GM10248 (cell line): ENCODE results near the gene HES7.

ENCODE experiments used
- CTCF ChIA-PET: fragments of 300-600 bp; sonication (Branson Sonifier 250); formaldehyde crosslinking; extraction: SDS; loops from one replicate; lab custom pipeline; 2021; ENCODE audit warnings: antibody characterized with exemption; lab: Yijun Ruan, JAX
- POLR2A ChIA-PET: fragments of 350-650 bp; sonication (Branson Sonifier 250); formaldehyde crosslinking; extraction: SDS; loops from one replicate; lab custom pipeline; 2020; ENCODE audit warnings: antibody characterized with exemption; lab: Yijun Ruan, JAX
- DNase-seq: peaks from one replicate; pipeline ENCODE4 v3.0.0; 2012; ENCODE audit errors: extremely low spot score
- TF ChIP-seq, protein P1 (sequence below): IDR thresholded peaks from 2 replicates; pipeline ENCODE4 v1.5.1; 2012; ENCODE audit warnings: mild to moderate bottlenecking, low read depth; ENCODE audit errors: extremely low read depth, missing control alignments, control extremely low read depth

Gene HES7

DNA sequence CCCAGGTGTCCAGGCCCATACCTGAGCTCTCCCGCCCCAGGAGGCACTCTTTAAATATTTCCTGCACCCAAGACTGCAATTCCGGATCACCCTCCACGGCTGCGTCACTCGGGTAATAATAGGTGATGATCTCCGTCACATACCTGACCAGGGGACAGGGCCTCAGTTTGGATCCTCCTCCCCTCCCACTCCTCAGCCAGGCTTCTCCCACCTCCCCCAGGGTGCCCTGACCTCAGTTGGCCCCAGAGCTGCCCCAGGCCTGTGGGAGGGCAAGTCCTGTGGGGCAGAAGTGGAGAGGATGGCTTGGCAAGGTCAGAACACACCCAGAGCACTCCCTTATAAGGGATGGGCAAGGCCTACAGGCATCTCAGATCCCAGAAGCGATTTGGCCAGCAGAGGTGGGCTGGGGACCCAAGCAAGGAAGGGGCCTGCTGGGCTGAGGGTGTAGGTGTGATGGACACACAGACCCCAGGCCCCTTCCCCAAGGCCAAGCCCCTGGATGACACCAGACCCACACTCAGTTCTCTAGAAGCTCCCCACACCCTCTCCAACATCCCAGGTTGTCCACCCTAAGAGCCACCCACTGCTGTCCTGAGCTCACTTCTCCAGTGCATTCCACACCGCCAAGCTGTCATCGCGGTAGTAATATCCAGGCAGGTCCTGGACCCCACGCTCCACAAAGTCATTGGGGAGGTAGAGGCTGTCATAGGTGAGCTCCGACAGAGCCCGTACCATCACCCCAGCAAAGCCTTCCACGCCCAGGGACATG, 48.1 kb downstream of the HES7 start:
- TF ChIP-seq, protein P1, sequence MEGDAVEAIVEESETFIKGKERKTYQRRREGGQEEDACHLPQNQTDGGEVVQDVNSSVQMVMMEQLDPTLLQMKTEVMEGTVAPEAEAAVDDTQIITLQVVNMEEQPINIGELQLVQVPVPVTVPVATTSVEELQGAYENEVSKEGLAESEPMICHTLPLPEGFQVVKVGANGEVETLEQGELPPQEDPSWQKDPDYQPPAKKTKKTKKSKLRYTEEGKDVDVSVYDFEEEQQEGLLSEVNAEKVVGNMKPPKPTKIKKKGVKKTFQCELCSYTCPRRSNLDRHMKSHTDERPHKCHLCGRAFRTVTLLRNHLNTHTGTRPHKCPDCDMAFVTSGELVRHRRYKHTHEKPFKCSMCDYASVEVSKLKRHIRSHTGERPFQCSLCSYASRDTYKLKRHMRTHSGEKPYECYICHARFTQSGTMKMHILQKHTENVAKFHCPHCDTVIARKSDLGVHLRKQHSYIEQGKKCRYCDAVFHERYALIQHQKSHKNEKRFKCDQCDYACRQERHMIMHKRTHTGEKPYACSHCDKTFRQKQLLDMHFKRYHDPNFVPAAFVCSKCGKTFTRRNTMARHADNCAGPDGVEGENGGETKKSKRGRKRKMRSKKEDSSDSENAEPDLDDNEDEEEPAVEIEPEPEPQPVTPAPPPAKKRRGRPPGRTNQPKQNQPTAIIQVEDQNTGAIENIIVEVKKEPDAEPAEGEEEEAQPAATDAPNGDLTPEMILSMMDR, result no peak
- POLR2A ChIA-PET, result no interaction called here
- DNase-seq, result no peak
- CTCF ChIA-PET, result interaction anchor here (1.1 to 13.8 kb wide), 7 partner anchors 13 to 86 kb away, joined by 3 to 299 read pairs (median 76); partner anchors contain the start of genes ALOX12B and ALOXE3

DNA sequence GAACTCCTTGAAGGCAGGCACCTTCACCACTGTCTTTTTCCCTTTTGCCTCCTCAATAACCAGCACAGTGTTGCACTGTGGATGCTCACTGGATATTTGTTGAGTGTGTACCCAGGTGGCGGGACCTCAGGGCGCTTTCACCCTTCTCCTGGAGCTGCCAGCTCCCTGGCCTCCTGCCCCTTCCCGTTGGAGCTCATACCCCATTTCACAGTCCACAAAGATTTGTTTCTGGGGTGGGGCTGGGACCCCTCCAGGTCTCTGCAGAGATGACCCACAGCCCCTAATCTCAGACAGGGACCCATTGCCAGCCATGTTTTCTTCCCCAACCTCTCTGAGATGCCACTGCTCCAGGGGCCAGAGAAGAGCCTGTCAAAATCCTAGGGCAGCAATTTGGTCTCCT, 48.8 kb downstream of the HES7 start:
- no peak for DNase-seq
- CTCF ChIA-PET, result interaction anchor here (1.2 to 13.8 kb wide), 16 partner anchors 13 to 331 kb away, joined by 4 to 299 read pairs (median 9); partner anchors contain the start of genes ALOX12B, ALOXE3 and SLC25A35
- POLR2A ChIA-PET, result no interaction called here
- TF ChIP-seq, protein P1, result no peak

DNA sequence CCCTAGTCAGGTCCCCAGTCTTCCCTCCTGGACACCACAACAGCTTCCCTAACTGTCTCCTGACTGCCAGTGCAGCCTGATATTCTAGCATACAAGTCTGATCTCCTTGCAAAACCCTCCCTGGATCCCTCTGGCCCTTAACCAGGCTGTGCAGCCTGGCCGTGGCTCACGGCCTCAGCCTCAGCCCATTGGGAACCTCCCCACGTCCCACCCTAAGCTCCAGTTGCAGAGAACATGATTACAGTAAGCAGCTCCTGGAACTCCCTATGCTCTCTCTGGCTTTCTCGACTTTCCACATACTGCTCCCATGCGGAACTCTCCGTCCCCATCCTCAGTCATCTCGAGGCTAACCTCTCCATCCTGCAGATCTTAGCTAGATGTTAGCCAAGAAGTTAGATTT, 49.4 kb downstream of the HES7 start:
- CTCF ChIA-PET, result interaction anchor here (0.7 to 13.8 kb wide), 23 partner anchors 14 to 671 kb away, joined by 3 to 299 read pairs (median 6); partner anchors contain the start of genes ALOX12B, ALOXE3, CNTROB and SLC25A35
- POLR2A ChIA-PET, result interaction anchor here (0.6 to 1.4 kb wide), 2 partner anchors 97 to 99 kb away, joined by 3 to 4 read pairs; no protein-coding TSS in a partner anchor
- TF ChIP-seq, protein P1, result no peak
- DNase-seq, result no peak

DNA sequence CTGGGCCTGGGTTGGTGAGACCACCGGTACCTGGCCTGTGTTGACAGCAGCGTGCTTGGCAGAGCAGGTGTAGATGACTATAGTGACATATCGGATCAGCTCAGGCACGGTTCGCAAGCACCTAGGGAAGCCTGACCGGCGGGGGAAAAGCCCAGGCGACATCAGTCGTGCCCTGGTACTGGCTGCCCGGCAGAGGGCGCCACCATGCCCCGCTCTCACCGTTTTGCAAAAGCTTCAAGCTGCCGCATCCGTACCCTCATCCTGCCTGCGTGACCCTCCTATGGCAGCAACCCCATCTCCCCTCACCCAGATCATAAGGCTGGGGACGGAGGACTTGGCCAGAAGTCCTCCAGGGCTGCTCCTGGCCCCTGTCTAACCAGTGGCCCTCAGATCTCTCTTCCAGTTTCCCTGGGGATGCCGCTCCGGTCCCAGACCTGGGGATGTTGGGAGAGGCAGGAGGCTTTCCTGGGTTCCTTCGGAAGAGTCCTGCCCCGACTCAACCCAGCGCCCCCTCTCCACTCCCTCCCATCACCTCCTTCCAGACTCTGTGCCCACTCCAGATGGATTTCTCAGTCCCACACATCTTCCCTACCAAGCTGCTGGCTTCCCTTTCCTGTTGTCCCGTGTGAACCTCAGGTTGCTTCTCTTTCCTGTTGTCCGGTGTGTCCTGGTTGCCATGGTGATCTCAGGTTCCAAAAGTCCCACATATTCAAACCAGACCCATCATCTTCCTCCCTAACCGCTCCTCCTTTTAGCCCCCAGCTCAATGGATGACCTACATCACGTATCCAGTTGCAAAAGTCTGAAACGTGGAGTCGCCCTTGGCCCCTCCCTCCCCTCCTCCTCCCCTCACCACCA, 50.0 kb downstream of the HES7 start:
- peak; percentile 90 for DNase-seq
- ChIA-PET POLR2A (interaction anchor here (0.6 to 1.4 kb wide), 2 partner anchors 97 to 99 kb away, joined by 3 to 4 read pairs; no protein-coding TSS in a partner anchor), CTCF (interaction anchor here (0.6 to 13.8 kb wide), 36 partner anchors 13 to 672 kb away, joined by 3 to 299 read pairs (median 4); partner anchors contain the start of genes ALOX12B, ALOXE3, CNTROB and GUCY2D)
- TF ChIP-seq, protein P1, result peak; percentile 93

DNA sequence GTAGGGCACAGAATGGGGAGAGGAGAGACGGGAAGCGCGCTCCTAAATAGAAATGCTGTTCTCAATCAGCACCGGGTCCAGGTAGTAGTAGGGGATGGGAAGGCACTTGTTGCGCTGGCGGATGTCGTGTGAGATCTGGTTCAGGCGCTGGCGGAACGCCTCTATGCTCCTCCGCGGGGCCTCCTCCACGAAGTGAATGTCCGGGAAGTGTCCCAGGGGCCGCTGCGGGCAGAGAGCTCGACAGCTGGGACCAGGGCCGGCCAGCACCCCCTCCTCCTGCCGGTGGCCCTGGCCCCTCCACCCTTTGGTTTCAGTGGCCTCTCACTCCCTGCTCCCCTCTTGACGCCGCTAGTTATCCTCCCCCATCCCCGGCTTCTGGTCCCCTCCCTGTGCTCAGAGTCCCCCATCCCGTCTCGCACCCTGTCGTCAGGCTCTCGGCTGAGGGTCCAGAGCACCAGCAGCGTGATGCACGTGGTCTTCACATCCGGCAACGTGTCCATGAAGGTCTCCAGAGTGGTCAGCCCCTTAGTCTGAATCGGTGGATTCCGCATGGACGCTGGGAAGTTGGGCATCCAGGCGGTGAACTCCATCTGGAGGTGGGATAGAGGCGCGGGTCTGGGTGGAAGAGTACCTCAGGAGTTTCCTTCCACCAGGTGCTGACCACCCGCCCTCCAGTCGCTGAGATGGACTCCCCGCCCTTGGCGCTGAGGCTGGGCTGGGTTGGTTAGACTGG, 51.0 kb downstream of the HES7 start:
- DNase-seq, result no peak
- POLR2A ChIA-PET, result interaction anchor here (1.4 kb wide), 1 partner anchor 100 kb away, joined by 3 read pairs; no protein-coding TSS in a partner anchor
- CTCF ChIA-PET, result interaction anchor here (0.6 to 13.8 kb wide), 26 partner anchors 12 to 673 kb away, joined by 3 to 299 read pairs (median 5); partner anchors contain the start of genes ALOX12B, ALOXE3 and GUCY2D
- TF ChIP-seq, protein P1, result no peak

DNA sequence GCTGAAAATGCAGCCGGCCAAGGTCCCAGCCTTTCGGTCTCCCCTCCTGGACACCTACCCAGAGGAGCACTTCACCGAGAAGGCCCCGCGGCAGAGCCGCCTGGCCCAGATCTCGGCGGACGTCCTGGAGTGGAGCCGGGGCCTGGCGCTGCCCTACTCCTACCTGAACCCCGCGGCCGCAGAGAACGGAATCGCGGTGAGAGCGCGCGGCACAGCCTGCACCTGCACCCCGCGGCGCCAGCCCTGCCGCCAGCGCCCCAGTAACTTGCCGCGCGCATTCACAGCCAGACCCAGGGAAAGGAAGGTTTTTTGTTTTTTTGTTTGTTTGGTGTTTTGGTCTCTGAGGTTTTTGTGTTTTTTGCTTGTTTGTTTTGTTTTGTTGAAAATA, 51.6 kb downstream of the HES7 start:
- ChIA-PET CTCF (interaction anchor here (3.5 to 13.8 kb wide), 3 partner anchors 12 to 39 kb away, joined by 23 to 299 read pairs (median 261); partner anchors contain the start of gene ALOX12B), POLR2A (no interaction called here)
- no peak for DNase-seq
- TF ChIP-seq, protein P1, result no peak
